ENCODE data around the gene DHH.

The DHH gene

GRCh38 chr12:49109641-49110463, 15.3 kb upstream of the DHH start:
- DNase-seq (ENCODE audit: low spot score) = no peak

DNA sequence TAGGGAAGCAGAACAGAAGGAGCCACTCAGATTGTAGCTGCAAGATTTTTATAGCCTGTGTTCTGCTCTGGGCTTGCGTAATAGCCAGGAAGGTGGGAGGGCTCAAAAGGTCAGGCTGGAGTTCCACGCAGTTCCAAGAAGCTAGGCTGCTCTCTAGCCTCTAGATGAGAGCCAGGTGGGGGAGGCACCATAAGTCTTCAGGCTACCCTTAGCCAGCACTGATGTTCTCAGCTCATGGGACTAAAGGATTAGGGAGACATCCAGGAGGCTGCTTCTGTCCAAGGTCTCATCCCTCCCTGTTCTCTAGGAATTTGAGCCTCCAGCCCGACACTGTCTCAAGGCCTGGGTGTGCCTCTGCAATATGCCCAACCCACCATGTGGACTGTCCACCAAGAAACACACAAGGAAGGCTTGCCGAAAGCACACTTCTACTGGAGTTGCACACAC, 14.4 kb upstream of the DHH start:
- no peak for DNase-seq (ENCODE audit: low spot score)

GRCh38 chr12:49105504-49106084, 11.0 kb upstream of the DHH start:
- DNase-seq (ENCODE audit: low spot score) = no peak

- no peak for DNase-seq (ENCODE audit: low spot score)
Observed at GRCh38 chr12:49104822-49105221, 10.2 kb upstream of the DHH start.

GRCh38 chr12:49100380-49100779, 5.8 kb upstream of the DHH start:
- DNase-seq (ENCODE audit: low spot score) = no peak

DNA sequence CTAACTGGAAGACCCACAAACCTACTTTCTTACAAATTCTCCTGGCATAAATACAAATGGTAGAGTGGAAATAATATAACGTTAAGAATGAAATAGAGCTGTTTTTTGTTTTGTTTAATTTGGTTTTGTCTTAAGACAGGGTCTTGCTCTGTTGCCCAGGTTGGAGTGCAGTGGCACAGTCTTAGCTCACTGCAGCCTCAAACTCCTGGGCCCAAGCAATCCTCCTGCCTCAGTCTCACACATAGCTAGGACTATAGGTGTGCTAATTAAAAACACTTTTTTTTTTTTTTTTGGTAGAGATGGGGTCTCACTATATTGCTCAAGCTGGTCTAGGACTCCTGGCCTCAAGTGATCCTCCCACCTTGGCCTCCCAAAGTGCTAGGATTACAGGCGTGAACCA, 4.1 kb upstream of the DHH start:
- no peak for DNase-seq (ENCODE audit: low spot score)

DNA sequence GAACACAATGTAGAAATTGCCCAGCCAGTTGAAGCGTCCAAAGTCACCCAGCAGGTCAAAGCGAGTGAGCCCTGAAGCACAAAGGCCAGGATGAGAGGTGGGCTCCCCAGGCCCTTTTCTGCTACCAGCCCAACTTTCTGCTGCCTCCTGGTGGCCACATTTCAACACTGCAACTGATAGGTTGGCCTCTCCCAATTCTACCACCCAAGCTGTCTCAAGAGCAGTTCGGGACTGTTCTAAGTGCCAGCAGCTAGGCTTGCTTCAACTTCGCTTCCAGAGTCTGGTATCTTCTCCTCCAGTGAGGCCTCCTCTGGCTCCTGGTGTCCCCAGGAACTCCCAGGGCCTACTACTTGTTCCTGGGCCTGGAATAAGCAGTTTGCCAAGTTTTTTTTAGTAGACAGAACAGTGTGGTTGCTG, 3.4 kb upstream of the DHH start:
- peak; percentile 72 for DNase-seq (ENCODE audit: low spot score)

DNA sequence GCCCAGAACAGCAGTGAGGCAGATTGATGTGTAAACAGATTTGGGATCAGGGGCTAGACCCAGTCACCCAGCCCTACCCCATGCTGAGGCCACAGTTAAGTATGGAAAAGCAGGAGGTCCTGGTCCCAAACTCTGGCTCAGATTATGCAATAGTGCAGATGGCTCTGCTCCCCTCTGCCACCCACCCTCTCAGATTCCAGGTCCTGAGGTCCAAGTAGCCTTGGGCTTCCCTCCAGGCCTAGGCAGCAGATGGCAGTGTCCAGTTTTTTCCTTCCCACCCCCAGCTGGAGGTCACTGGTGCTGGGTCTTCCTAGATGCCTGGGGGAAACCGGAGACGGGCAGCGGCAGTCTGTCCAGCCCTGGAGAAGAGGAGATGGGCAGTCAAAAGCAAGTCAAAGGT, 2.8 kb upstream of the DHH start:
- no peak for DNase-seq (ENCODE audit: low spot score)

GRCh38 chr12:49094975-49095365, 369 bp upstream of the DHH start:
- no peak for DNase-seq (ENCODE audit: low spot score)

- DNase-seq (ENCODE audit: low spot score) = no peak
Observed at GRCh38 chr12:49093792-49094159, 825 bp downstream of the DHH start.

DNA sequence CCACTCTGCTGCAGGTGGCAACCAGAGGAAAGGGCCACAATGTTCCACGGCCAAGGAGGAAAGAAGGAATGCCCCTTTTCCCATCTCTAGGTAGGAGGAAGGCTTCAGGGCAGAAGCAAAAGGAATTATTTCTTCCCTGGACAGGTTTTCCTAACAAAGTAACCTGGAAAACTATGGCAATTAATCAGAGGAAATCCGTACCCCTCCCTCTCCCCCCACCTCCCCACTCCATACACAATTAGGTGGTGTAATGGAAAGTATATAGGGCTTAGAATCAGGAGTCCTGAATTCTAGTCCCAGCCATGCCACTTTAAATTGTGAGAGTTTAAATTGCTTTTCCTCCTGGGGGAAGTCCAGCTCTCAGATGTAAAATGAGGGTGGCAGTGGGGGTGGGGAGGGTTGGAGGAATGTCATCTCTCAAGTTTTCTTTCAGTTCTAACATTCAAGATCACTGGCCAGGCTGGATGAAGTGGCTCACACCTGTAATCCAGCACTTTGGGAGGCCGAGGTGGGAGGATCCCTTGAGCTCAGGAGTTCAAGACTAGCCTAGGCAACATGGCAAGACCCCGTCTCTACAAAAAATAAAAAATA, 1.7 kb downstream of the DHH start:
- no peak for DNase-seq (ENCODE audit: low spot score)

- DNase-seq (ENCODE audit: low spot score) = no peak
Observed at GRCh38 chr12:49092086-49092815, 2.4 kb downstream of the DHH start.

DNA sequence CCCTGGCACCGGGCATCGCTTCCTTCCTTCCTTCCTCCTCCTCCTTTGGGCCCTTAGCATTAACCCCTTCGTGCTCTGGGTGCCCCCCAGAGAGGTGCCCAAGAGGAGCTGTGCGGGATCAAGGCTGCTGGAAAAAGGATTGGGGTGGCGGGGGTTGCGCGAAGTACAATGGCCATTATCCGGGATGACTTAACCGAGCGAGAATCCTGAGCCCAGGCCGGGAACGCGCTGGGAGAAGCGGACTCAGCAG, 2.8 kb downstream of the DHH start:
- no peak for DNase-seq (ENCODE audit: low spot score)

GRCh38 chr12:49091056-49091835, 3.4 kb downstream of the DHH start:
- DNase-seq (ENCODE audit: low spot score) = no peak

GRCh38 chr12:49089821-49090773, 4.5 kb downstream of the DHH start:
- DNase-seq (ENCODE audit: low spot score) = no peak

GRCh38 chr12:49088932-49089330, 5.7 kb downstream of the DHH start:
- DNase-seq (ENCODE audit: low spot score) = no peak

GRCh38 chr12:49088150-49088931, 6.3 kb downstream of the DHH start:
- DNase-seq (ENCODE audit: low spot score) = peak; percentile 90

GRCh38 chr12:49086116-49086515, 8.5 kb downstream of the DHH start:
- DNase-seq (ENCODE audit: low spot score) = no peak

- no peak for DNase-seq (ENCODE audit: low spot score)
Observed at GRCh38 chr12:49084438-49084837, 10.2 kb downstream of the DHH start.

GRCh38 chr12:49079793-49080192, 14.8 kb downstream of the DHH start:
- DNase-seq (ENCODE audit: low spot score) = no peak
